Liver (tissue), 9 donors: ENCODE results near the gene IGDCC3. TPM values are rescaled to one million over a fixed set of nuclear protein-coding genes. Genes with fewer than 3 reads are reported as not detected.

Source experiments
- DNase-seq: peaks from one replicate; pipeline ENCODE4 v3.0.0-alpha.2; 2017; ENCODE audit warnings: low spot score
- H3K27ac ChIP-seq, 2 donors: one replicate each; pipeline ENCODE4 v1.7.0; 2013; ENCODE audit warnings: inconsistent platforms in 2 of 2, low read length in 2 of 2, control low read depth in 1 of 2, low read depth in 1 of 2, mild to moderate bottlenecking in 1 of 2
- H3K27me3 ChIP-seq, 4 donors: one replicate each; pipeline versions ENCODE4 v1.6.1 to v1.7.0; 2013; ENCODE audit warnings: low read length in 3 of 4, inconsistent platforms in 1 of 4, mild to moderate bottlenecking in 1 of 4, moderate library complexity in 1 of 4; ENCODE audit not compliant: control insufficient read depth in 4 of 4, insufficient read depth in 4 of 4
- H3K36me3 ChIP-seq, 4 donors: one replicate each; pipeline versions ENCODE4 v1.6.1 to v1.7.0; 2013; ENCODE audit warnings: low read length in 3 of 4, mild to moderate bottlenecking in 3 of 4, low read depth in 1 of 4, moderate library complexity in 1 of 4; ENCODE audit not compliant: control insufficient read depth in 4 of 4, insufficient read depth in 3 of 4
- H3K4me1 ChIP-seq, 4 donors: one replicate each; pipeline versions ENCODE4 v1.6.1 to v1.7.0; 2013; ENCODE audit warnings: low read length in 3 of 4, mild to moderate bottlenecking in 3 of 4, moderate library complexity in 1 of 4; ENCODE audit not compliant: control insufficient read depth in 4 of 4, insufficient read depth in 4 of 4
- H3K4me3 ChIP-seq, 3 donors: one replicate each; pipeline versions ENCODE4 v1.6.1 to v1.7.0; 2013; ENCODE audit warnings: low read length in 3 of 3, control low read depth in 1 of 3, low read depth in 1 of 3, mild to moderate bottlenecking in 1 of 3
- H3K9ac ChIP-seq, 2 donors: one replicate each; pipeline ENCODE4 v1.7.0; 2013; ENCODE audit warnings: low read length in 2 of 2, mild to moderate bottlenecking in 2 of 2, moderate library complexity in 2 of 2, control low read depth in 1 of 2, low read depth in 1 of 2
- H3K9me3 ChIP-seq, 4 donors: one replicate each; pipeline versions ENCODE4 v1.6.1 to v1.7.0; 2013; ENCODE audit warnings: low read length in 3 of 4; ENCODE audit not compliant: control insufficient read depth in 4 of 4
- ATF3 ChIP-seq: IDR thresholded peaks from 2 replicates; pipeline ENCODE4 v1.6.1; 2016; ENCODE audit warnings: antibody characterized with exemption
- CTCF ChIP-seq: fragments of 150-350 bp; IDR thresholded peaks from 2 replicates; pipeline ENCODE4 v1.5.1; 2017; ENCODE audit warnings: improper control_type of control experiment, low read depth, low read length; ENCODE audit not compliant: missing input control
- EGR1 ChIP-seq, 2 donors: IDR thresholded peaks; 2 replicates each; pipeline ENCODE4 v1.6.1; 2016 to 2018; ENCODE audit warnings: antibody characterized with exemption in 2 of 2, low read depth in 2 of 2
- FOXA1 ChIP-seq: IDR thresholded peaks from 2 replicates; pipeline ENCODE4 v1.6.1; 2016; ENCODE audit warnings: antibody characterized with exemption
- FOXA2 ChIP-seq: IDR thresholded peaks from 2 replicates; pipeline ENCODE4 v1.6.1; 2016; ENCODE audit warnings: antibody characterized with exemption
- GABPA ChIP-seq, 2 donors: IDR thresholded peaks in 1 of 2; conservative IDR thresholded peaks in 1 of 2; 2 replicates each; pipeline ENCODE4 v1.6.1; 2016; ENCODE audit warnings: antibody characterized with exemption in 2 of 2, mild to moderate bottlenecking in 1 of 2, moderate library complexity in 1 of 2
- HNF4A ChIP-seq, 2 donors: conservative IDR thresholded peaks; 2 replicates each; pipeline ENCODE4 v1.6.1; 2016; ENCODE audit warnings: antibody characterized with exemption in 2 of 2, mild to moderate bottlenecking in 2 of 2
- HNF4G ChIP-seq: IDR thresholded peaks from 2 replicates; pipeline ENCODE4 v1.6.1; 2016; ENCODE audit warnings: antibody characterized with exemption
- JUND ChIP-seq, 2 donors: IDR thresholded peaks; 2 replicates each; pipeline ENCODE4 v1.6.1; 2016; ENCODE audit warnings: antibody characterized with exemption in 2 of 2
- MAX ChIP-seq: IDR thresholded peaks from 2 replicates; pipeline ENCODE4 v1.6.1; 2016; ENCODE audit warnings: antibody characterized with exemption
- NR2F2 ChIP-seq: IDR thresholded peaks from 2 replicates; pipeline ENCODE4 v1.6.1; 2016; ENCODE audit warnings: antibody characterized with exemption
- RAD21 ChIP-seq, 2 donors: IDR thresholded peaks; 2 replicates each; pipeline ENCODE4 v1.6.1; 2016; ENCODE audit warnings: antibody characterized with exemption in 2 of 2, mild to moderate bottlenecking in 2 of 2
- RXRA ChIP-seq, 2 donors: IDR thresholded peaks; 2 replicates each; pipeline ENCODE4 v1.6.1; 2017 to 2018; ENCODE audit warnings: antibody characterized with exemption in 2 of 2, mild to moderate bottlenecking in 1 of 2
- SP1 ChIP-seq: IDR thresholded peaks from 2 replicates; pipeline ENCODE4 v1.6.1; 2018; ENCODE audit warnings: antibody characterized with exemption, mild to moderate bottlenecking
- TAF1 ChIP-seq: conservative IDR thresholded peaks from 2 replicates; pipeline ENCODE4 v1.6.1; 2016; ENCODE audit warnings: antibody characterized with exemption, mild to moderate bottlenecking
- YY1 ChIP-seq: IDR thresholded peaks from 2 replicates; pipeline ENCODE4 v1.6.1; 2016; ENCODE audit warnings: antibody characterized with exemption, mild to moderate bottlenecking
- ZBTB33 ChIP-seq: IDR thresholded peaks from 2 replicates; pipeline ENCODE4 v1.6.1; 2016; ENCODE audit warnings: antibody characterized with exemption
- WGBS: extraction: QIAGEN DNeasy Blood & Tissue Kit; methylation state at CpG from one replicate; pipeline ENCODE4 v1.1.7; 2013; 5-methylcytosine and 5-hydroxymethylcytosine counted together
- polyA plus RNA-seq, 2 donors: library from polyadenylated mRNA; stranded (reverse) in 1 of 2; unstranded in 1 of 2; fragments of 200-250 nt in 1 of 2; fragments of >200 nt in 1 of 2; fragmentation: Nextera tagmentation in 1 of 2; extraction: Ambion mirVana in 1 of 2; gene quantifications; one replicate each; pipeline versions ENCODE4 v1.2.1 to v1.2.3, GENCODE V29; 2013 to 2015
- total RNA-seq, 2 donors: library from RNA; depleted of rRNA; stranded (reverse); fragments of >200 nt; gene quantifications; one replicate each; pipeline ENCODE4 v1.2.3, GENCODE V29; 2014
- TF ChIP-seq, protein P1 (sequence below): IDR thresholded peaks from 2 replicates; pipeline ENCODE4 v1.6.1; 2016; ENCODE audit warnings: antibody characterized with exemption, mild to moderate bottlenecking
- donor health status: healthy.
- donor health status: healthy.
- donor health status: healthy.
- donor health status: healthy.
- donor health status: healthy.

IGDCC3 gene
- total and polyA plus RNA-seq, 4 donors = 1.5 TPM; not detected in 3

DNA sequence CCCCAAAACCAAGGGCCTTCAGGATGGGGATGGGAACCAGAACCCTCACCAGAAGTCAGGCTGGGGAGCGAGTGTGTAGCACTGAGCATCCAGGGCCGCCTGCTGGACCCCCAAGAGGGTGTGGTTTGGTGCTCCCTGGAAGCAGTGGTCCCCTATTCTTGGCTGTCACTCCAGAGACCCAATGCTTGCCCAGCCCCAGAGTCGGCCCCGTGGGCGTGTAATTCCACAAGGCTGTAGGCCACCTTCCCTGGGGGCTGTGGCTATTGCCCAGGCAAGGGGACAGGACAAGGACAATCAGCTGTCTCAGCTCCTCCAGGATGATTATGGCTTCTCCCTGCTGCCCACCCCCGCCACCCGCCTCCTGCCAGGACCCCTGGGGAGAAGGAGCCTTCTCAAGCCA is 14.5 kb downstream of the IGDCC3 start:
- Histone ChIP-seq H3K9ac (no peak overlapping the region), H3K4me1 (no peaks in the 10 kb centered on the region), H3K27me3 (peaks cover 0 to 7% (median 0%) of the 10 kb centered on the region in 4 donors), H3K27ac (no peak overlapping the region), H3K4me3 (no peak overlapping the region), H3K9me3 (no peaks in the 10 kb centered on the region), H3K36me3 (no peaks in the 10 kb centered on the region)
- no peak for DNase-seq
- WGBS = 93% methylated on average over 7 of the region's 7 CpGs
- TF ChIP-seq TAF1 (no peak), HNF4A (conservative IDR thresholded peaks at IDR 0.05) (no peak), FOXA1 (no peak), RAD21 (IDR thresholded peaks at IDR 0.05) (no peak), CTCF (no peak), MAX (no peak), NR2F2 (no peak), SP1 (no peak), EGR1 (IDR thresholded peaks at IDR 0.05; ENCODE audit: low read depth in 2 of 2) (no peak), FOXA2 (no peak), HNF4G (no peak), JUND (IDR thresholded peaks at IDR 0.05) (no peak), YY1 (no peak), GABPA (IDR thresholded peaks at IDR 0.05 in 1 of 2, conservative IDR thresholded peaks at IDR 0.05 in 1 of 2) (no peak), ZBTB33 (no peak), ATF3 (no peak), RXRA (IDR thresholded peaks at IDR 0.05) (no peak)
- TF ChIP-seq, protein P1, sequence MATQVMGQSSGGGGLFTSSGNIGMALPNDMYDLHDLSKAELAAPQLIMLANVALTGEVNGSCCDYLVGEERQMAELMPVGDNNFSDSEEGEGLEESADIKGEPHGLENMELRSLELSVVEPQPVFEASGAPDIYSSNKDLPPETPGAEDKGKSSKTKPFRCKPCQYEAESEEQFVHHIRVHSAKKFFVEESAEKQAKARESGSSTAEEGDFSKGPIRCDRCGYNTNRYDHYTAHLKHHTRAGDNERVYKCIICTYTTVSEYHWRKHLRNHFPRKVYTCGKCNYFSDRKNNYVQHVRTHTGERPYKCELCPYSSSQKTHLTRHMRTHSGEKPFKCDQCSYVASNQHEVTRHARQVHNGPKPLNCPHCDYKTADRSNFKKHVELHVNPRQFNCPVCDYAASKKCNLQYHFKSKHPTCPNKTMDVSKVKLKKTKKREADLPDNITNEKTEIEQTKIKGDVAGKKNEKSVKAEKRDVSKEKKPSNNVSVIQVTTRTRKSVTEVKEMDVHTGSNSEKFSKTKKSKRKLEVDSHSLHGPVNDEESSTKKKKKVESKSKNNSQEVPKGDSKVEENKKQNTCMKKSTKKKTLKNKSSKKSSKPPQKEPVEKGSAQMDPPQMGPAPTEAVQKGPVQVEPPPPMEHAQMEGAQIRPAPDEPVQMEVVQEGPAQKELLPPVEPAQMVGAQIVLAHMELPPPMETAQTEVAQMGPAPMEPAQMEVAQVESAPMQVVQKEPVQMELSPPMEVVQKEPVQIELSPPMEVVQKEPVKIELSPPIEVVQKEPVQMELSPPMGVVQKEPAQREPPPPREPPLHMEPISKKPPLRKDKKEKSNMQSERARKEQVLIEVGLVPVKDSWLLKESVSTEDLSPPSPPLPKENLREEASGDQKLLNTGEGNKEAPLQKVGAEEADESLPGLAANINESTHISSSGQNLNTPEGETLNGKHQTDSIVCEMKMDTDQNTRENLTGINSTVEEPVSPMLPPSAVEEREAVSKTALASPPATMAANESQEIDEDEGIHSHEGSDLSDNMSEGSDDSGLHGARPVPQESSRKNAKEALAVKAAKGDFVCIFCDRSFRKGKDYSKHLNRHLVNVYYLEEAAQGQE = no peak
